ENCODE measurements around the gene WFS1.

The WFS1 gene

DNA sequence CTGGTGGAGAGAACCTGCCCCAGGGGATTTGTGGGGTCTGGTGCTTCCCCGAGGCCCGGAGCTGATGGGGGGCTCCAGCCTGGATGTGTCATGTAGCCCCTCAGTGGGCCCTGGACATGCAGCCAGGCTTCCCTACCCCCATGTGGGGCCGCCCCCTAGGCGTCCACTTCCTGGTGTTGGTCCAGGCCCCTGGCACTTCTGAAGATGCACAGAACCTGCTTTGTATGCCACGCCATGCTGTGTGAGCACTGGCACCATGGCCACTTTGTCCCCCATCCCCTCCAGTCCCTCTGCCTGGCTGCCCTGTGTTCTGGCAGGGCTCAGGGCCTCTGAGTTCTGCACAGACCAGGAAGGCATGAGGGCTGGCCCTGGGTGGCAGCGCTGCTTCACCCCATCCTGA is 29.2 kb downstream of the WFS1 start:
- no peak for DNase-seq (ENCODE audit: extremely low read depth, low read depth)
- no peak overlapping the region for H3K4me3 ChIP-seq (replicated peaks; ENCODE audit: low read depth, low read length)
- TF ChIP-seq, protein P1, sequence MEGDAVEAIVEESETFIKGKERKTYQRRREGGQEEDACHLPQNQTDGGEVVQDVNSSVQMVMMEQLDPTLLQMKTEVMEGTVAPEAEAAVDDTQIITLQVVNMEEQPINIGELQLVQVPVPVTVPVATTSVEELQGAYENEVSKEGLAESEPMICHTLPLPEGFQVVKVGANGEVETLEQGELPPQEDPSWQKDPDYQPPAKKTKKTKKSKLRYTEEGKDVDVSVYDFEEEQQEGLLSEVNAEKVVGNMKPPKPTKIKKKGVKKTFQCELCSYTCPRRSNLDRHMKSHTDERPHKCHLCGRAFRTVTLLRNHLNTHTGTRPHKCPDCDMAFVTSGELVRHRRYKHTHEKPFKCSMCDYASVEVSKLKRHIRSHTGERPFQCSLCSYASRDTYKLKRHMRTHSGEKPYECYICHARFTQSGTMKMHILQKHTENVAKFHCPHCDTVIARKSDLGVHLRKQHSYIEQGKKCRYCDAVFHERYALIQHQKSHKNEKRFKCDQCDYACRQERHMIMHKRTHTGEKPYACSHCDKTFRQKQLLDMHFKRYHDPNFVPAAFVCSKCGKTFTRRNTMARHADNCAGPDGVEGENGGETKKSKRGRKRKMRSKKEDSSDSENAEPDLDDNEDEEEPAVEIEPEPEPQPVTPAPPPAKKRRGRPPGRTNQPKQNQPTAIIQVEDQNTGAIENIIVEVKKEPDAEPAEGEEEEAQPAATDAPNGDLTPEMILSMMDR (IDR thresholded peaks at IDR 0.05; ENCODE audit: low read depth, low read length, missing control alignments) = no peak

DNA sequence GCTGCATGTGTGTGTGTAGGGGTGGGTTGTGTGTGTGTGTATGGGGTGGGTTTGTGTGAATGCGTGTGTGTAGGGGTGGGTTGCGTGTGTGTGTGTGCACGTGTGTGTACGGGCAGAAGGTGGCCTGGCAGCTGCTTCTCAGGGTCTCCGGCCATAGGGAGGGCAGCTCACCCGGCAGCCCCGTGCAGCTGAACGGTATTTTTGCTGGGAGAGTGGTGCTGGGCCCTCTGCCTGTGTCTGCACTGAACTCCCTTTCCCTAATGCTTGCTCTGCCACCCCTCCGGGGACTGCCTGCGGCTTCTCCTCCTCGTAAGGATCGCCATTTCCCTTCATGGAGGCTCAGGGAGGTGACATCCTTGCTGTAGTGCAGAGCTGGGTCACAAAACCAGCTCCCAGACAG is 30.2 kb downstream of the WFS1 start:
- no peak for DNase-seq (ENCODE audit: extremely low read depth, low read depth)
- H3K4me3 ChIP-seq (replicated peaks; ENCODE audit: low read depth, low read length) = no peak overlapping the region
- TF ChIP-seq, protein P1 (IDR thresholded peaks at IDR 0.05; ENCODE audit: low read depth, low read length, missing control alignments) = no peak

DNA sequence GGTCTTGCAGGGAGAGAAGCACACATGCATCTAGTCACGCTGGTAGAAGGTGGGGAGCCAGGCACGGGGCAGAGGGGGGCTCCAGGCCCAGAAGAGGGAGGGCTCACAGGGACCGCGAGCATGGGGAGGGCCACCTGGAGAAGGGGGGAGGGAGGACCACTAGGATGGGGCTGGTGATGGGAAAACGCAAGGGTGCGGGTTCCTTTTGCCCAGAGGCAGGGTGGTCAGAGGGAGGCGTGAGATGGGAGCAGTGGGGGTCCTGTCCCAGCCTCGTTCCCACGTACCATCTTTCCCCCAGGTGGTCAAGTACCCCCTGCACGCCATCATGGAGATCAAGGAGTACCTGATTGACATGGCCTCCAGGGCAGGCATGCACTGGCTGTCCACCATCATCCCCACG is 30.7 kb downstream of the WFS1 start:
- no peak overlapping the region for H3K4me3 ChIP-seq (replicated peaks; ENCODE audit: low read depth, low read length)
- no peak for DNase-seq (ENCODE audit: extremely low read depth, low read depth)
- TF ChIP-seq, protein P1 (IDR thresholded peaks at IDR 0.05; ENCODE audit: low read depth, low read length, missing control alignments) = no peak

DNA sequence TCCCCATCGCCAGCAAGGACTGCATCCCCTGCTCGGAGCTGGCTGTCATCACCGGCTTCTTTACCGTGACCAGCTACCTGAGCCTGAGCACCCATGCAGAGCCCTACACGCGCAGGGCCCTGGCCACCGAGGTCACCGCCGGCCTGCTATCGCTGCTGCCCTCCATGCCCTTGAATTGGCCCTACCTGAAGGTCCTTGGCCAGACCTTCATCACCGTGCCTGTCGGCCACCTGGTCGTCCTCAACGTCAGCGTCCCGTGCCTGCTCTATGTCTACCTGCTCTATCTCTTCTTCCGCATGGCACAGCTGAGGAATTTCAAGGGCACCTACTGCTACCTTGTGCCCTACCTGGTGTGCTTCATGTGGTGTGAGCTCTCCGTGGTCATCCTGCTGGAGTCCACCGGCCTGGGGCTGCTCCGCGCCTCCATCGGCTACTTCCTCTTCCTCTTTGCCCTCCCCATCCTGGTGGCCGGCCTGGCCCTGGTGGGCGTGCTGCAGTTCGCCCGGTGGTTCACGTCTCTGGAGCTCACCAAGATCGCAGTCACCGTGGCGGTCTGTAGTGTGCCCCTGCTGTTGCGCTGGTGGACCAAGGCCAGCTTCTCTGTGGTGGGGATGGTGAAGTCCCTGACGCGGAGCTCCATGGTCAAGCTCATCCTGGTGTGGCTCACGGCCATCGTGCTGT is 31.5 kb downstream of the WFS1 start:
- DNase-seq (ENCODE audit: extremely low read depth, low read depth) = no peak
- TF ChIP-seq, protein P1 (IDR thresholded peaks at IDR 0.05; ENCODE audit: low read depth, low read length, missing control alignments) = no peak
- H3K4me3 ChIP-seq (replicated peaks; ENCODE audit: low read depth, low read length) = no peak overlapping the region

DNA sequence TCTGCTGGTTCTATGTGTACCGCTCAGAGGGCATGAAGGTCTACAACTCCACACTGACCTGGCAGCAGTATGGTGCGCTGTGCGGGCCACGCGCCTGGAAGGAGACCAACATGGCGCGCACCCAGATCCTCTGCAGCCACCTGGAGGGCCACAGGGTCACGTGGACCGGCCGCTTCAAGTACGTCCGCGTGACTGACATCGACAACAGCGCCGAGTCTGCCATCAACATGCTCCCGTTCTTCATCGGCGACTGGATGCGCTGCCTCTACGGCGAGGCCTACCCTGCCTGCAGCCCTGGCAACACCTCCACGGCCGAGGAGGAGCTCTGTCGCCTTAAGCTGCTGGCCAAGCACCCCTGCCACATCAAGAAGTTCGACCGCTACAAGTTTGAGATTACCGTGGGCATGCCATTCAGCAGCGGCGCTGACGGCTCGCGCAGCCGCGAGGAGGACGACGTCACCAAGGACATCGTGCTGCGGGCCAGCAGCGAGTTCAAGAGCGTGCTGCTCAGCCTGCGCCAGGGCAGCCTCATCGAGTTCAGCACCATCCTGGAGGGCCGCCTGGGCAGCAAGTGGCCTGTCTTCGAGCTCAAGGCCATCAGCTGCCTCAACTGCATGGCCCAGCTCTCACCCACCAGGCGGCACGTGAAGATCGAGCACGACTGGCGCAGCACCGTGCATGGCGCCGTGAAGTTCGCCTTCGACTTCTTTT is 32.2 kb downstream of the WFS1 start:
- no peak for DNase-seq (ENCODE audit: extremely low read depth, low read depth)
- no peak overlapping the region for H3K4me3 ChIP-seq (replicated peaks; ENCODE audit: low read depth, low read length)
- TF ChIP-seq, protein P1 (IDR thresholded peaks at IDR 0.05; ENCODE audit: low read depth, low read length, missing control alignments) = no peak

DNA sequence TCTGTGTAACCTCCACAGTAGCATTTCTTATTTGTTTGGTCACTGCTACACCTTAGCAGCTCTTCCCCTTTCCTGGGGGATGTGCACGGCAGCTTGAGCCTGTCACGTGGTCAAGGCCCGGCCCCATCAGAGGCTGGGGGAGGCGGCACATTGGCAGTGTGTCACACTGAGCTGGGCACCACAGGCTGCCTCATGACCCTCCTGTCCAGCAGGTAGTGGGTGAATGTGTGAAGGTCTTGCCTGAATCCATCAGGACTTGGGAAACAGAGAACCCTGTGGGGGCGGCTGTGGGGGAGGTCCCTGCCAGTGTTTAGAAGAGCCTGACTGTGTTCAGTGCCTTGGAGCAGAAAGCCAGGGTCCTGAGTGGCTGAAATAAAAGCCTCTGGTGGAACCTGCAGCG is 33.2 kb downstream of the WFS1 start:
- TF ChIP-seq, protein P1 (IDR thresholded peaks at IDR 0.05; ENCODE audit: low read depth, low read length, missing control alignments) = no peak
- no peak for DNase-seq (ENCODE audit: extremely low read depth, low read depth)
- no peak overlapping the region for H3K4me3 ChIP-seq (replicated peaks; ENCODE audit: low read depth, low read length)

Data from HFF-Myc (cell line).